ENCODE data around the gene EDARADD.

GRCh38 chr1:236421850-236422516 lies 27.9 kb downstream of the EDARADD start:
- TF ChIP-seq, protein P1, sequence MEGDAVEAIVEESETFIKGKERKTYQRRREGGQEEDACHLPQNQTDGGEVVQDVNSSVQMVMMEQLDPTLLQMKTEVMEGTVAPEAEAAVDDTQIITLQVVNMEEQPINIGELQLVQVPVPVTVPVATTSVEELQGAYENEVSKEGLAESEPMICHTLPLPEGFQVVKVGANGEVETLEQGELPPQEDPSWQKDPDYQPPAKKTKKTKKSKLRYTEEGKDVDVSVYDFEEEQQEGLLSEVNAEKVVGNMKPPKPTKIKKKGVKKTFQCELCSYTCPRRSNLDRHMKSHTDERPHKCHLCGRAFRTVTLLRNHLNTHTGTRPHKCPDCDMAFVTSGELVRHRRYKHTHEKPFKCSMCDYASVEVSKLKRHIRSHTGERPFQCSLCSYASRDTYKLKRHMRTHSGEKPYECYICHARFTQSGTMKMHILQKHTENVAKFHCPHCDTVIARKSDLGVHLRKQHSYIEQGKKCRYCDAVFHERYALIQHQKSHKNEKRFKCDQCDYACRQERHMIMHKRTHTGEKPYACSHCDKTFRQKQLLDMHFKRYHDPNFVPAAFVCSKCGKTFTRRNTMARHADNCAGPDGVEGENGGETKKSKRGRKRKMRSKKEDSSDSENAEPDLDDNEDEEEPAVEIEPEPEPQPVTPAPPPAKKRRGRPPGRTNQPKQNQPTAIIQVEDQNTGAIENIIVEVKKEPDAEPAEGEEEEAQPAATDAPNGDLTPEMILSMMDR (IDR thresholded peaks at IDR 0.05), result no peak
- no peak for TF ChIP-seq POLR2A (IDR thresholded peaks at IDR 0.05)

Data from ovary (tissue), 3 donors.